CD8-positive, alpha-beta memory T cell (primary cell): ENCODE data around the gene EPS8L2. TPM values are rescaled to one million over a fixed set of nuclear protein-coding genes. Genes with fewer than 3 reads are reported as not detected.
A peak's percentile ranks its signal among the peaks of the same experiment; 100 is the strongest.

Source experiments
- CTCF ChIA-PET: fragments of 350-600 bp; sonication (Branson Sonifier 250); formaldehyde crosslinking; loops from one replicate; lab custom pipeline; 2021; ENCODE audit warnings: antibody characterized with exemption; lab: Charles Lee
- POLR2A ChIA-PET: fragments of 350-600 bp; sonication (Branson Sonifier 250); formaldehyde crosslinking; loops from one replicate; lab custom pipeline; 2021; ENCODE audit warnings: antibody characterized with exemption; lab: Charles Lee
- DNase-seq, 5 donors: peaks; one replicate each; pipeline versions ENCODE4 v3.0.0 to v3.0.0-alpha.2; 2020 to 2022; ENCODE audit warnings: mixed read lengths in 1 of 5
- H3K27ac ChIP-seq: one replicate; pipeline ENCODE4 v1.7.0; 2013; ENCODE audit warnings: low read depth, mild to moderate bottlenecking, low read length, moderate library complexity
- H3K27me3 ChIP-seq: 2 replicates; pipeline ENCODE4 v1.7.0; 2013; ENCODE audit warnings: low read length, mild to moderate bottlenecking; ENCODE audit not compliant: insufficient read depth, poor library complexity, severe bottlenecking
- H3K36me3 ChIP-seq: 2 replicates; pipeline ENCODE4 v1.7.0; 2013; ENCODE audit warnings: mild to moderate bottlenecking, low read length, moderate library complexity; ENCODE audit not compliant: insufficient read depth
- H3K4me1 ChIP-seq: 2 replicates; pipeline ENCODE4 v1.7.0; 2013; ENCODE audit warnings: mild to moderate bottlenecking, low read length, moderate library complexity; ENCODE audit not compliant: insufficient read depth
- H3K4me3 ChIP-seq: 2 replicates; pipeline ENCODE4 v1.7.0; 2013; ENCODE audit warnings: mild to moderate bottlenecking, low read length
- H3K9me3 ChIP-seq: 2 replicates; pipeline ENCODE4 v1.7.0; 2013; ENCODE audit warnings: mild to moderate bottlenecking, low read length
- H3K27ac Mint-ChIP-seq, 8 donors: one replicate each; pipeline ENCODE4 v1.8.0; 2020 to 2021; ENCODE audit warnings: mixed read lengths in 8 of 8, mild to moderate bottlenecking in 6 of 8, inconsistent platforms in 3 of 8, moderate library complexity in 3 of 8
- H3K27me3 Mint-ChIP-seq, 2 donors: one replicate each; pipeline ENCODE4 v1.8.0; 2020 to 2021; ENCODE audit warnings: mixed read lengths in 2 of 2, mild to moderate bottlenecking in 1 of 2, moderate library complexity in 1 of 2
- H3K36me3 Mint-ChIP-seq, 3 donors: one replicate each; pipeline ENCODE4 v1.8.0; 2020 to 2021; ENCODE audit warnings: mixed read lengths in 3 of 3, inconsistent platforms in 1 of 3, mild to moderate bottlenecking in 1 of 3
- H3K4me1 Mint-ChIP-seq, 3 donors: one replicate each; pipeline ENCODE4 v1.8.0; 2020 to 2021; ENCODE audit warnings: mixed read lengths in 3 of 3, inconsistent platforms in 1 of 3, mild to moderate bottlenecking in 1 of 3
- H3K4me3 Mint-ChIP-seq, 7 donors: one replicate each; pipeline ENCODE4 v1.8.0; 2020 to 2021; ENCODE audit warnings: mixed read lengths in 7 of 7, mild to moderate bottlenecking in 6 of 7, moderate library complexity in 4 of 7, inconsistent platforms in 2 of 7
- H3K9me3 Mint-ChIP-seq, 5 donors: one replicate each; pipeline ENCODE4 v1.8.0; 2020 to 2022; ENCODE audit warnings: mixed read lengths in 5 of 5, mild to moderate bottlenecking in 3 of 5, moderate library complexity in 2 of 5, inconsistent platforms in 1 of 5
- polyA plus RNA-seq: library from polyadenylated mRNA; unstranded; fragments of 300-500 nt; fragmentation: Illumina TruSeq; gene quantifications from one replicate; pipeline ENCODE4 v1.2.3, GENCODE V29; 2021
- total RNA-seq, 2 experiments: library from RNA; stranded (reverse); gene quantifications; one replicate each; pipeline ENCODE4 v1.2.3, GENCODE V29; 2021

The EPS8L2 gene
- total and polyA plus RNA-seq, 3 experiments from 2014 or later: 7.0 to 22.9 (median 7.8) TPM

DNA sequence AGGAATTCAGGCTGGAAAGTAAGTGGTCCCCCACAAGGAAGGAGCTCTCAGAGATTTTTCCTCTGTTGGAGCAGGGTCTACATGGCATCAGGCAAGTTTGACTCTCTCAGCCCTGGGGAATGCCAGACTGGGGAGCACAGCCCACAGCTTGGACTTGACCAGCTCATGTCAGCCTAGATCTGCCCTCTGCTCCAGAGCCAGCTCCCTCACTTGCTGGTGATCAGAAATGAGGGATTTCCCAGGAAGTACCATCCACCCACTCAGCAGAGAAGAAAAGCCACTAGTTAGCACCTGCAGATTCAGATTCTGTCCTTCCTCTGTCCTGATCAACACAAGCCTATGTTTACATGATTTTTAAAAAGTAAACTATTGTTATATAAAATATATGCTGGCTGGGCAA is 54.2 kb downstream of the EPS8L2 start:
- peaks cover 0 to 66% (median 9%) of the 10 kb centered on the region in 3 donors for H3K36me3 Mint-ChIP-seq
- CTCF ChIA-PET: interaction anchor here (2.3 kb wide), 1 partner anchor 12 kb away, joined by 7 read pairs; the partner anchor contains the start of gene TALDO1

DNA sequence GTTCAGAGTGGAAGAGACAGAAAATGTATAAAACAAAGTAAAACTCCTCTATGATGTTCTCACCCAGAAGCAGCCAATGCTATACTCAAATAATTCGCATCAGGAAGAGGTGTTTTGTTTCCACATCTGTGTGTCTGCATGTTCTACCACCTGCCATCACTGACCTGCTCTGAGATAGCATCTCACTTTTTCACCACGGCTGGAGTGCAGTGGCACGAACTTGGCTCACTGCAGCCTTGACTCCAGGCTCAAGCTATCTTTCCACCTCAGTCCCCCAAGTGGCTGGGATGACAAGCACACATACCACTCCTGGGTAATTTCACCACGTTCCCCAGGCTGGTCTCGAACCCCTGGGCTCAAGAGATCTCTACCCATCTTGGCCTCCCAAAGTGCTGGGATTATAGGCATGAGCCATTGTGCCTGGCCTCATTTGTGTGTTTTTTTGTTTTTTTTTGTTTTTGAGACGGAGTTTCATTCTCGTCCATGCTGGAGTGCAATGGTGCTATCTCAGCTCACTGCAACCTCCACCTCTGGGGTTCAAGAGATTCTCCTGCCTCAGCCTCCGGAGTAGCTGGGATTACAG is 55.6 kb downstream of the EPS8L2 start:
- POLR2A ChIA-PET: interaction anchor here (0.6 kb wide), 1 partner anchor 304 kb away, joined by 3 read pairs; no protein-coding TSS in a partner anchor
- peak overlapping the region in 1 of 8 donors; percentile 58 for H3K27ac Mint-ChIP-seq
- CTCF ChIA-PET: interaction anchor here (1.3 to 1.8 kb wide), 2 partner anchors 14 to 36 kb away, joined by 4 to 6 read pairs; partner anchors contain the start of gene TALDO1

More for the DNA sequence above, 54.2 kb downstream of the EPS8L2 start:
- no peak overlapping the region for H3K27ac ChIP-seq
- Mint-ChIP-seq H3K4me3 (no peak overlapping the region), H3K27me3 (no peaks in the 10 kb centered on the region), H3K27ac (peak overlapping the region in 1 of 8 donors; percentile 9), H3K4me1 (no peaks in the 10 kb centered on the region), H3K9me3 (no peaks in the 10 kb centered on the region)
- POLR2A ChIA-PET: no interaction called here
- H3K9me3 ChIP-seq: no peaks in the 10 kb centered on the region
- no peaks in the 10 kb centered on the region for H3K27me3 ChIP-seq
- H3K36me3 ChIP-seq: peaks cover 38% of the 10 kb centered on the region
- no peak overlapping the region for H3K4me3 ChIP-seq
- DNase-seq: no peak
- no peaks in the 10 kb centered on the region for H3K4me1 ChIP-seq

DNA sequence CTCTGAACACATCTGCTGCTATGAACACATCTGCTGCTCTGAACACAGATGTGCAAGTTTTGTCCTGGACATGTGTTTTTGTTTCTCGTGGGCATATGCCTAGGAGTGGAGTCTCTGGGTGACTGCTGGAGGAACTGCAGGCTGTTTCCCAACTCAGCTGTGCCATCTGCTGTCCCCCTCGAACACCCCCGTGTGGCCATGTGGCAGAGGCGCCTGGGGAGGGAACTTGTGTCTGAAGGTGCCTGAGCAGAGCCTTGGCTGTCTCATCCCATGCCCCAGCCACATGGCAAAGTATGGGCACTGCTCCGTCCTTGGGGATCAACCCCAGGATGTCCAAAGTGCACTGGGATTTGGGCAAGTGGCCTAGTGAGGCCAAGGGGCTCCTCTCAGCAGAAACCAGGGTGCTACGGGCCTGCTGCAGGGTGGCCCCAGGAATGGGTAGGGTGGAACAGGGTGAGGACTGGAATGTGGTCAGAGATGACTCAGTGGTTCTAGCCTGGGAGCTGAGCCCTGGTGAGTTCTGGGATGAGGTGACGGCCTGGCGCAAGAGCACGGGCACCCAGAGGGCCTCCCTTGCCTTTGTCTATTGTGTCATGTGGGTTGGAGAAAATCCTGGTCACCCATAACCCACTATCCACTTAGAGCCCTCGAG is 56.5 kb downstream of the EPS8L2 start:
- Histone ChIP-seq H3K4me3 (no peak overlapping the region), H3K9me3 (no peaks in the 10 kb centered on the region), H3K27me3 (no peaks in the 10 kb centered on the region), H3K27ac (no peak overlapping the region), H3K4me1 (no peaks in the 10 kb centered on the region), H3K36me3 (peaks cover 34% of the 10 kb centered on the region)
- POLR2A ChIA-PET: no interaction called here
- Mint-ChIP-seq H3K4me1 (no peaks in the 10 kb centered on the region), H3K27me3 (no peaks in the 10 kb centered on the region), H3K36me3 (peaks cover 0 to 66% (median 4%) of the 10 kb centered on the region in 3 donors), H3K4me3 (no peak overlapping the region), H3K9me3 (no peaks in the 10 kb centered on the region), H3K27ac (peak overlapping the region in 3 of 8 donors; percentile 46 to 64 (median 58))
- CTCF ChIA-PET: interaction anchor here (1.3 to 1.8 kb wide), 2 partner anchors 15 to 37 kb away, joined by 4 to 6 read pairs; partner anchors contain the start of gene TALDO1
- DNase-seq: no peak

More for the DNA sequence above, 55.6 kb downstream of the EPS8L2 start:
- Mint-ChIP-seq H3K27me3 (no peaks in the 10 kb centered on the region), H3K9me3 (no peaks in the 10 kb centered on the region), H3K4me1 (no peaks in the 10 kb centered on the region), H3K36me3 (peaks cover 0 to 67% (median 9%) of the 10 kb centered on the region in 3 donors), H3K4me3 (no peak overlapping the region)
- Histone ChIP-seq H3K4me3 (no peak overlapping the region), H3K4me1 (no peaks in the 10 kb centered on the region), H3K9me3 (no peaks in the 10 kb centered on the region), H3K27ac (no peak overlapping the region), H3K36me3 (peaks cover 38% of the 10 kb centered on the region), H3K27me3 (no peaks in the 10 kb centered on the region)
- DNase-seq: no peak

DNA sequence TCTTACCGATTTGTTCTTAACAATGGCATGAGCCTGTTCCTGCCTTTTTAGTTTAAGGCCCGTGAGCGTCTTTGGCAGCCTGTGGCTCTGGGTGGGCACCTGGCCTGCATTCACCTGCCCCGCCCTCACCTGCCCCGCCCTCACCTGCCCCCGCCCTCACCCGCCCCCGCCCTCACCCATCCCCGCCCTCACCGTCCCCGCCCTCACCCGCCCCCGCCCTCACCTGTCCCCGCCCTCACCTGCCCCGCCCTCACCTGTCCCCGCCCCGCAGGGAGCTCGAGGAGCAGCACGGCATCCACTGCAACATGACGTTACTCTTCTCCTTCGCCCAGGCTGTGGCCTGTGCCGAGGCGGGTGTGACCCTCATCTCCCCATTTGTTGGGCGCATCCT is 57.0 kb downstream of the EPS8L2 start:
- H3K9me3 ChIP-seq: no peaks in the 10 kb centered on the region
- Mint-ChIP-seq H3K4me3 (no peak overlapping the region), H3K27ac (peak overlapping the region in 1 of 8 donors; percentile 29), H3K9me3 (no peaks in the 10 kb centered on the region), H3K27me3 (no peaks in the 10 kb centered on the region), H3K36me3 (peaks cover 0 to 64% (median 2%) of the 10 kb centered on the region in 3 donors), H3K4me1 (no peaks in the 10 kb centered on the region)
- peaks cover 33% of the 10 kb centered on the region for H3K36me3 ChIP-seq
- no peak for DNase-seq
- CTCF ChIA-PET: no interaction called here
- H3K27ac ChIP-seq: no peak overlapping the region
- H3K4me1 ChIP-seq: no peaks in the 10 kb centered on the region
- POLR2A ChIA-PET: interaction anchor here (0.5 kb wide), 1 partner anchor 15 kb away, joined by 3 read pairs; no protein-coding TSS in a partner anchor
- no peaks in the 10 kb centered on the region for H3K27me3 ChIP-seq
- no peak overlapping the region for H3K4me3 ChIP-seq

DNA sequence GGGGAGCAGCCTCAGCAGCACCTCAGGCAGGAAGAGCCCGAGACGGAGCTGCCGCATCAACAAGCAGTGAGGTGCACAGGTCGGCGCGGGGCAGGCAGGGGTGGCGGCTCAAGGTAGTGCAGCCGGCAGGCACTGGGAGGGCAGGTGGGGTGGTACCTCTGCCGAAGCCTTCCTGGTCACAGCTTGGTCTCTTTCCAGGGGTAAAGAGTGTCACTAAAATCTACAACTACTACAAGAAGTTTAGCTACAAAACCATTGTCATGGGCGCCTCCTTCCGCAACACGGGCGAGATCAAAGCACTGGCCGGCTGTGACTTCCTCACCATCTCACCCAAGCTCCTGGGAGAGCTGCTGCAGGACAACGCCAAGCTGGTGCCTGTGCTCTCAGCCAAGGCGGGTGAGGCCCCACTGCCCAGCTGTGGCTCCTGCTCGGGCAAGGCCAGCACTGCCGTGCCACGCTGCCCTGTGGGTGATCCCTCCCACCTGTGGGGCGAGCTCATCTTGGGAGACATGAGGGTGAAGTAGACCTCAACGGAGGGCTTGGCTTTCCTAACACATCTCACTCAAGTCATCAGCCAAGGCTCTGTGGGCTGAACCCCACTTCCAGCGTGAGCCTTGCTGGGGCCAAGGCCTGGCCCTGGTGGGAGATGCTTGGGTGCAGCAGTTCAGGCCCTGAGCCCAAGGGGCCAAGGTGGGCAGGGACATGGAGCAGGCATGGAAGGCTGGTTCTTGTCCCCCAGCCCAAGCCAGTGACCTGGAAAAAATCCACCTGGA is 57.7 kb downstream of the EPS8L2 start:
- no peaks in the 10 kb centered on the region for H3K4me1 ChIP-seq
- H3K36me3 Mint-ChIP-seq: peaks cover 0 to 60% (median 2%) of the 10 kb centered on the region in 3 donors
- H3K27me3 Mint-ChIP-seq: no peaks in the 10 kb centered on the region
- H3K9me3 Mint-ChIP-seq: no peaks in the 10 kb centered on the region
- H3K36me3 ChIP-seq: peaks cover 33% of the 10 kb centered on the region
- H3K27me3 ChIP-seq: no peaks in the 10 kb centered on the region
- ChIA-PET POLR2A (interaction anchor here (0.5 kb wide), 1 partner anchor 14 kb away, joined by 3 read pairs; no protein-coding TSS in a partner anchor), CTCF (interaction anchor here (1.6 kb wide), 1 partner anchor 209 kb away, joined by 4 read pairs; no protein-coding TSS in a partner anchor)
- H3K4me1 Mint-ChIP-seq: no peaks in the 10 kb centered on the region
- H3K27ac Mint-ChIP-seq: no peak overlapping the region
- H3K4me3 Mint-ChIP-seq: no peak overlapping the region
- no peak for DNase-seq
- H3K27ac ChIP-seq: no peak overlapping the region
- H3K4me3 ChIP-seq: no peak overlapping the region
- no peaks in the 10 kb centered on the region for H3K9me3 ChIP-seq

DNA sequence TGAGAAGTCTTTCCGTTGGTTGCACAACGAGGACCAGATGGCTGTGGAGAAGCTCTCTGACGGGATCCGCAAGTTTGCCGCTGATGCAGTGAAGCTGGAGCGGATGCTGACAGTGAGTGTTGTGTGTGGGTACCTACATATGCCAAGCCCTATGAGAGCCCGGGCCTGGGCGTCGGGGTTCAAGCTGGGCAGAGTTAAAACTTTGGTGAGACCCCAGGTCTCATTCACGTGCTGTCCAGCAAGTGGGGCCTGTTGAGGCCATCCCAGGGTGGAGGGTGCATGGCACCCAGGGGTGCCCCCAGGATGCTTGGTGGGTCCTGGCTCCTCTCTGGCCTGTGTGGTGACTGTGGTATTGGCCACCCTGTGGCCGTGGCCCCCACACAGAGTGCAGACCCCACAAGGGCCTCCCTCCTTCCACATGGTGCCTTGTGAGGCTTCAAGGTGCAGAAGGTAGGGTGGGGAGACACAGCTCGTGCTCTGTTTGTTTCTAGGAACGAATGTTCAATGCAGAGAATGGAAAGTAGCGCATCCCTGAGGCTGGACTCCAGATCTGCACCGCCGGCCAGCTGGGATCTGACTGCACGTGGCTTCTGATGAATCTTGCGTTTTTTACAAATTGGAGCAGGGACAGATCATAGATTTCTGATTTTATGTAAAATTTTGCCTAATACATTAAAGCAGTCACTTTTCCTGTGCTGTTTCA is 58.4 kb downstream of the EPS8L2 start:
- Mint-ChIP-seq H3K9me3 (no peaks in the 10 kb centered on the region), H3K27me3 (no peaks in the 10 kb centered on the region), H3K27ac (peak overlapping the region in 1 of 8 donors; percentile 24), H3K4me1 (no peaks in the 10 kb centered on the region), H3K4me3 (no peak overlapping the region), H3K36me3 (peaks cover 0 to 58% (median 2%) of the 10 kb centered on the region in 3 donors)
- Histone ChIP-seq H3K9me3 (no peaks in the 10 kb centered on the region), H3K27me3 (no peaks in the 10 kb centered on the region), H3K4me1 (no peaks in the 10 kb centered on the region), H3K36me3 (peaks cover 33% of the 10 kb centered on the region), H3K27ac (no peak overlapping the region), H3K4me3 (no peak overlapping the region)
- no peak for DNase-seq
- POLR2A ChIA-PET: no interaction called here
- CTCF ChIA-PET: interaction anchor here (1.2 to 1.7 kb wide), 3 partner anchors 151 to 245 kb away, joined by 3 to 4 read pairs (median 4); no protein-coding TSS in a partner anchor

DNA sequence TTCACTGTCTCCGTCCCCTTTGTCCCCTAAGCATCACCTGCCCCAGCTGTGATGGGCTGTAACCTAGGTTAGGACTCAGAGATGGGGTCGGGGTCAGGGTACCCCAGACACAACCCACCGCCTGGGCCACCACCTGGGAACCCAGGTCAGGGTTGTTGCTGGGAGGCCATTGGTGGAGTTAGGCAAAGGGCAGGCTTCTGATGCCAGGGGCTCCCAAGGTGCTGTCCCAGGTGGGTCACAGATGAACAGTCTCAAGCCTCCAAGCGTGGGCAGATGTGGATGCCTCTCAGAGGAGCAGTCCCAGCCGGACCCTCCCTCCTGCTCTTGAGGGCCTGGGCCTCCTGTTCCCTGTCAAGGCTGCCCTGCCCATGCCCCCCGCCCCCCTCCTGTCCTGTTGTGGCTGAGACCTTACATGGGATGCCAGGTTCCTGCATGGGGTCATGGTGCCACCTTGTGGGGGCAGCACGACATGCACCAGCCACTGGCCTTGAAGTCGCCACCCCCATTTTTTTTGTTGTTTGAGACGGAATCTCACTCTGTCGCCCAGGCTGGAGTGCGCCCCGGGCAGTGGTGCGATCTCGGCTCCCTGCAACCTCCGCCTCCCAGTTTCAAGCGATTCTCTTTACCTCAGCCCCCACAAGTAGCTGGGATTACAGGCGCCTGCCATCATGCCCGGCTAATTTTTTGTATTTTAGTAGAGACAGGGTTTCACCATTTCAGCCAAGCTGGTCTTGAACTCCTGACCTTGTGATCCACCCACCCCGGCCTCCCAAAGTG is 59.2 kb downstream of the EPS8L2 start:
- H3K4me3 ChIP-seq: no peak overlapping the region
- H3K4me3 Mint-ChIP-seq: no peak overlapping the region
- H3K27ac Mint-ChIP-seq: peak overlapping the region in 3 of 8 donors; percentile 32 to 79 (median 35)
- ChIA-PET CTCF (interaction anchor here (0.8 to 1.7 kb wide), 7 partner anchors 11 to 246 kb away, joined by 3 to 4 read pairs (median 3); no protein-coding TSS in a partner anchor), POLR2A (interaction anchor here (1.0 kb wide), 1 partner anchor 25 kb away, joined by 3 read pairs; the partner anchor contains the start of gene CEND1)
- H3K27ac ChIP-seq: no peak overlapping the region
- H3K9me3 ChIP-seq: no peaks in the 10 kb centered on the region
- H3K27me3 Mint-ChIP-seq: no peaks in the 10 kb centered on the region
- peak; percentile 49 to 75 (median 54) for DNase-seq
- no peaks in the 10 kb centered on the region for H3K9me3 Mint-ChIP-seq
- H3K27me3 ChIP-seq: no peaks in the 10 kb centered on the region
- H3K4me1 Mint-ChIP-seq: no peaks in the 10 kb centered on the region
- H3K4me1 ChIP-seq: no peaks in the 10 kb centered on the region
- peaks cover 0 to 58% (median 1%) of the 10 kb centered on the region in 3 donors for H3K36me3 Mint-ChIP-seq
- H3K36me3 ChIP-seq: peaks cover 26% of the 10 kb centered on the region
